HCT116 (cell line): ENCODE measurements around the gene TPO. TPM values are rescaled to one million over a fixed set of nuclear protein-coding genes. Genes with fewer than 3 reads are reported as not detected.

Source experiments
- ATAC-seq: fragments of 200-7000 bp; cut with Tn5 transposase; 2 replicates; pipeline ENCODE4 v1.9.1; 2020; ENCODE audit warnings: mild to moderate bottlenecking, moderate library complexity
- BruUV-seq: library from RNA; stranded (reverse); fragments of 400-500 nt; replicated peaks from 2 replicates; lab custom pipeline; 2021; lab: Mats Ljungman, UMichigan
- CTCF ChIA-PET: fragments of 300-600 bp; sonication (Branson Sonifier 250); formaldehyde crosslinking; loops from one replicate; lab custom pipeline; 2021; ENCODE audit warnings: antibody characterized with exemption; lab: Charles Lee
- POLR2A ChIA-PET: fragments of 300-600, 350-600 bp; sonication (Branson Sonifier 250); formaldehyde crosslinking; loops from one replicate; lab custom pipeline; 2021; ENCODE audit warnings: antibody characterized with exemption; lab: Charles Lee
- RAD21 ChIA-PET, 2 experiments: fragments of 300-600 bp; sonication (Branson Sonifier 250); formaldehyde crosslinking; loops; one replicate each; lab custom pipeline; 2023; ENCODE audit warnings: low total read pairs in 2 of 2; ENCODE audit not compliant: uncharacterized antibody in 2 of 2, unreplicated experiment in 2 of 2, low non-redundant PET in 1 of 2; lab: Charles Lee
- DNase-seq: peaks from one replicate; pipeline ENCODE4 v3.0.0-alpha.2; 2010; ENCODE audit warnings: low read depth, low spot score
- H2AFZ ChIP-seq: fragments of 200-600 bp; shearing (Covaris generic), sonication (generic); 2 replicates; pipeline ENCODE4 v1.6.1; 2017; ENCODE audit warnings: low read depth, mixed run types, mixed read lengths, antibody characterized with exemption, low read length; ENCODE audit not compliant: poor library complexity, severe bottlenecking
- H3K27ac ChIP-seq: 2 replicates; pipeline ENCODE4 v1.5.1; 2012; ENCODE audit warnings: low read depth, low read length
- H3K27me3 ChIP-seq: fragments of 200-600 bp; sonication (generic); 2 replicates; pipeline ENCODE4 v1.6.1; 2016; ENCODE audit warnings: mixed run types, low read length, mixed read lengths; ENCODE audit not compliant: insufficient read depth
- H3K36me3 ChIP-seq, 2 experiments: fragments of 200-500 bp in 1 of 2; fragments of 200-600 bp in 1 of 2; sonication (Bioruptor generic) in 1 of 2; sonication (generic) in 1 of 2; 2 replicates each; pipeline versions ENCODE4 v1.5.1 to v1.6.1; 2014 to 2016; ENCODE audit warnings: low read length in 2 of 2, inconsistent platforms in 1 of 2, mixed read lengths in 1 of 2, mixed run types in 1 of 2; ENCODE audit not compliant: insufficient read depth in 2 of 2, control insufficient read depth in 1 of 2
- H3K4me1 ChIP-seq, 2 experiments: fragments of 200-600 bp in 1 of 2; sonication (generic) in 1 of 2; 2 replicates each; pipeline versions ENCODE4 v1.5.1 to v1.6.1; 2012 to 2017; ENCODE audit warnings: low read length in 2 of 2, inconsistent platforms in 1 of 2, mild to moderate bottlenecking in 1 of 2, mixed read lengths in 1 of 2, mixed run types in 1 of 2, moderate library complexity in 1 of 2; ENCODE audit not compliant: insufficient read depth in 2 of 2, control insufficient read depth in 1 of 2
- H3K4me2 ChIP-seq: fragments of 200-600 bp; sonication (generic); 2 replicates; pipeline ENCODE4 v1.6.1; 2017; ENCODE audit warnings: mixed run types, low read length, mixed read lengths
- H3K4me3 ChIP-seq, 2 experiments: fragments of 200-600 bp in 1 of 2; sonication (generic) in 1 of 2; replicated peaks in 1 of 2; 2 replicates each; pipeline ENCODE4 v1.5.1; 2011 to 2016; ENCODE audit warnings: low read length in 2 of 2, control low read depth in 1 of 2, low read depth in 1 of 2, mild to moderate bottlenecking in 1 of 2, mixed read lengths in 1 of 2, mixed run types in 1 of 2
- H3K79me2 ChIP-seq: fragments of 200-600 bp; sonication (generic); 2 replicates; pipeline ENCODE4 v1.6.1; 2017; ENCODE audit warnings: mild to moderate bottlenecking, mixed run types, low read length, moderate library complexity, mixed read lengths; ENCODE audit not compliant: insufficient read depth
- H3K9ac ChIP-seq: fragments of 200-600 bp; sonication (generic); 2 replicates; pipeline ENCODE4 v1.6.1; 2016; ENCODE audit warnings: low read length, mixed read lengths
- H3K9me2 ChIP-seq: fragments of 200-600 bp; sonication (generic), shearing (Covaris generic); 2 replicates; pipeline ENCODE4 v1.6.1; 2017; ENCODE audit warnings: mixed run types, mild to moderate bottlenecking, moderate library complexity; ENCODE audit not compliant: insufficient read depth
- H3K9me3 ChIP-seq, 2 experiments: fragments of 200-500 bp in 1 of 2; fragments of 200-600 bp in 1 of 2; sonication (Bioruptor generic) in 1 of 2; sonication (generic) in 1 of 2; 2 replicates each; pipeline ENCODE4 v1.6.1; 2014 to 2017; ENCODE audit warnings: low read length in 2 of 2, mixed read lengths in 2 of 2, inconsistent platforms in 1 of 2, low read depth in 1 of 2, mild to moderate bottlenecking in 1 of 2, mixed run types in 1 of 2, moderate library complexity in 1 of 2; ENCODE audit not compliant: control insufficient read depth in 1 of 2, insufficient read depth in 1 of 2
- H4K20me1 ChIP-seq: fragments of 200-600 bp; sonication (generic), shearing (Covaris generic); 2 replicates; pipeline ENCODE4 v1.6.1; 2017; ENCODE audit warnings: mixed run types, mild to moderate bottlenecking, moderate library complexity; ENCODE audit not compliant: insufficient read depth
- ELF1 ChIP-seq: IDR thresholded peaks from 2 replicates; pipeline ENCODE4 v1.6.1; 2012; ENCODE audit warnings: low read depth, borderline replicate concordance
- POLR2AphosphoS5 ChIP-seq: IDR thresholded peaks from 2 replicates; pipeline ENCODE4 v1.6.1; 2011; ENCODE audit warnings: mild to moderate bottlenecking, low read depth, low read length, moderate library complexity
- SP1 ChIP-seq: IDR thresholded peaks from 2 replicates; pipeline ENCODE4 v1.6.1; 2012; ENCODE audit warnings: low read depth
- SRF ChIP-seq: IDR thresholded peaks from 2 replicates; pipeline ENCODE4 v1.6.1; 2012; ENCODE audit warnings: low read depth
- ZFX ChIP-seq: fragments of 450-650 bp; IDR thresholded peaks from 2 replicates; pipeline ENCODE4 v1.6.1; 2017
- intact Hi-C: fragments of 100-400 bp; cut with micrococcal nuclease; formaldehyde crosslinking; loops from 2 replicates; pipeline ENCODE4 v1.10.0; 2022
- total RNA-seq: library from RNA; stranded (reverse); gene quantifications from one replicate; pipeline ENCODE4 v1.2.1, GENCODE V29; 2021; ENCODE audit not compliant: unreplicated experiment
- TF ChIP-seq, protein P1 (sequence below): IDR thresholded peaks from 2 replicates; pipeline ENCODE4 v1.6.1; 2012; ENCODE audit warnings: low read depth
- TF ChIP-seq, protein P2 (sequence below): IDR thresholded peaks from 2 replicates; pipeline ENCODE4 v1.6.1; 2011; ENCODE audit warnings: mild to moderate bottlenecking, low read length, moderate library complexity; ENCODE audit not compliant: insufficient replicate concordance; ENCODE audit errors: extremely low read depth

Gene TPO
- total RNA-seq, 1 experiment from 2014 or later, result not detected

DNA sequence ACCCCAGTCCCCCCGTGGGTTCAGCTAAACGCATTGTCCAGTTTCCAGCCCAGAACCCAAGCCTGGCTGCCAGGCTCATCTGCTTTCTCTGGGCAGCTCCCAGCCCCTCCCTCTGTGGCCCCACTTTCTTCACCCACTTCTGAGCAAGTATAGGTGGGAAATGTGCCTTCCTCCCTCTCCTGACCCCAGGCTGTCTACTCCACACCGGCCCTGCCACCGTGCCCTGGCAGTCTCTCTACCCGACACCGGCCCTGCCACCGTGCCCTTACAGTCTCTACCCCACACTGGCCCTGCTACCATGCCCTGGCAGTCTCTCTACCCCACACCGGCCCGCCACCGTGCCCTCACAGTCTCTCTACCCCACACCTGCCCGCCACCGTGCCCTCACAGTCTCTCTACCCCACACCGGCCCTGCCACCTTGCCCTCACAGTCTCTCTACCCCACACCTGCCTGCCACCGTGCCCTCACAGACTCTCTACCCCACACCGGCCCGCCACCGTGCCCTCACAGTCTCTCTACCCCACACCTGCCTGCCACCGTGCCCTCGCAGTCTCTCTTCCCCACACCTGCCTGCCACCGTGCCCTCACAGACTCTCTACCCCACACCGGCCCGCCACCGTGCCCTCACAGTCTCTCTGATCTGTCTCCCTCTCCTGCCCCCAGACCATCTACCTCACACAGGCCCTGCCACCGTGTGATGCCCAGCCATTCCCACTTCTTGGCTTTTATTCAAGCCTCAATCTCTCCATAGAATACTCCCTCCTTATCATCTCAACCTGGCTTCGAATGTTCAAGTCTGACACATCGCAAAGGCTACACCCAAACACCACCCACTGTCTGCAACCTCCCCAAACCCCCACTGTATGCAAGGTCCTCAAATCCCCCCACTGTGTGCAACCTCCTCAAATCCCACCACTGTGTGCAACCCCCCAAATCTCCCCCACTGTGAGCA is 108.9 kb downstream of the TPO start:
- DNase-seq (no peak), ATAC-seq (no peak)
- POLR2A ChIA-PET, result no interaction called here
- Histone ChIP-seq H3K4me3 (no peak overlapping the region), H3K27ac (no peak overlapping the region), H4K20me1 (no peaks in the 10 kb centered on the region), H3K4me1 (peaks cover 0 to 8% of the 10 kb centered on the region in 2 experiments; a peak in 2 of 4 replicates), H3K27me3 (no peaks in the 10 kb centered on the region), H2AFZ (no peak overlapping the region), H3K9ac (no peak overlapping the region), H3K9me2 (no peaks in the 10 kb centered on the region), H3K4me2 (no peak overlapping the region), H3K79me2 (no peaks in the 10 kb centered on the region), H3K9me3 (no peaks in the 10 kb centered on the region), H3K36me3 (no peaks in the 10 kb centered on the region)
- intact Hi-C loops, result no loop called here
- CTCF ChIA-PET, result no interaction called here
- no TSS peak for BruUV-seq
- RAD21 ChIA-PET, result no interaction called here
- TF ChIP-seq, protein P1, sequence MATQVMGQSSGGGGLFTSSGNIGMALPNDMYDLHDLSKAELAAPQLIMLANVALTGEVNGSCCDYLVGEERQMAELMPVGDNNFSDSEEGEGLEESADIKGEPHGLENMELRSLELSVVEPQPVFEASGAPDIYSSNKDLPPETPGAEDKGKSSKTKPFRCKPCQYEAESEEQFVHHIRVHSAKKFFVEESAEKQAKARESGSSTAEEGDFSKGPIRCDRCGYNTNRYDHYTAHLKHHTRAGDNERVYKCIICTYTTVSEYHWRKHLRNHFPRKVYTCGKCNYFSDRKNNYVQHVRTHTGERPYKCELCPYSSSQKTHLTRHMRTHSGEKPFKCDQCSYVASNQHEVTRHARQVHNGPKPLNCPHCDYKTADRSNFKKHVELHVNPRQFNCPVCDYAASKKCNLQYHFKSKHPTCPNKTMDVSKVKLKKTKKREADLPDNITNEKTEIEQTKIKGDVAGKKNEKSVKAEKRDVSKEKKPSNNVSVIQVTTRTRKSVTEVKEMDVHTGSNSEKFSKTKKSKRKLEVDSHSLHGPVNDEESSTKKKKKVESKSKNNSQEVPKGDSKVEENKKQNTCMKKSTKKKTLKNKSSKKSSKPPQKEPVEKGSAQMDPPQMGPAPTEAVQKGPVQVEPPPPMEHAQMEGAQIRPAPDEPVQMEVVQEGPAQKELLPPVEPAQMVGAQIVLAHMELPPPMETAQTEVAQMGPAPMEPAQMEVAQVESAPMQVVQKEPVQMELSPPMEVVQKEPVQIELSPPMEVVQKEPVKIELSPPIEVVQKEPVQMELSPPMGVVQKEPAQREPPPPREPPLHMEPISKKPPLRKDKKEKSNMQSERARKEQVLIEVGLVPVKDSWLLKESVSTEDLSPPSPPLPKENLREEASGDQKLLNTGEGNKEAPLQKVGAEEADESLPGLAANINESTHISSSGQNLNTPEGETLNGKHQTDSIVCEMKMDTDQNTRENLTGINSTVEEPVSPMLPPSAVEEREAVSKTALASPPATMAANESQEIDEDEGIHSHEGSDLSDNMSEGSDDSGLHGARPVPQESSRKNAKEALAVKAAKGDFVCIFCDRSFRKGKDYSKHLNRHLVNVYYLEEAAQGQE, result no peak
- TF ChIP-seq POLR2AphosphoS5 (no peak), SP1 (no peak), ZFX (no peak), SRF (no peak), ELF1 (no peak)
- TF ChIP-seq, protein P2, sequence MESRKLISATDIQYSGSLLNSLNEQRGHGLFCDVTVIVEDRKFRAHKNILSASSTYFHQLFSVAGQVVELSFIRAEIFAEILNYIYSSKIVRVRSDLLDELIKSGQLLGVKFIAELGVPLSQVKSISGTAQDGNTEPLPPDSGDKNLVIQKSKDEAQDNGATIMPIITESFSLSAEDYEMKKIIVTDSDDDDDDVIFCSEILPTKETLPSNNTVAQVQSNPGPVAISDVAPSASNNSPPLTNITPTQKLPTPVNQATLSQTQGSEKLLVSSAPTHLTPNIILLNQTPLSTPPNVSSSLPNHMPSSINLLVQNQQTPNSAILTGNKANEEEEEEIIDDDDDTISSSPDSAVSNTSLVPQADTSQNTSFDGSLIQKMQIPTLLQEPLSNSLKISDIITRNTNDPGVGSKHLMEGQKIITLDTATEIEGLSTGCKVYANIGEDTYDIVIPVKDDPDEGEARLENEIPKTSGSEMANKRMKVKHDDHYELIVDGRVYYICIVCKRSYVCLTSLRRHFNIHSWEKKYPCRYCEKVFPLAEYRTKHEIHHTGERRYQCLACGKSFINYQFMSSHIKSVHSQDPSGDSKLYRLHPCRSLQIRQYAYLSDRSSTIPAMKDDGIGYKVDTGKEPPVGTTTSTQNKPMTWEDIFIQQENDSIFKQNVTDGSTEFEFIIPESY, result no peak
